Measurements from ENCODE around the gene DIP2C. TPM values are rescaled to one million over a fixed set of nuclear protein-coding genes. Genes with fewer than 3 reads are reported as not detected.

Gene DIP2C
- total RNA-seq, 1 experiment from 2014 or later, result 11.0 TPM

GRCh38 chr10:614139-614711, 75.2 kb downstream of the DIP2C start:
- H3K4me1 Mint-ChIP-seq, result peaks cover 62% of the 10 kb centered on the region
- CTCF ChIA-PET, result no interaction called here
- POLR2A ChIA-PET, result no interaction called here
- DNase-seq (ENCODE audit: low spot score) (no peak), ATAC-seq (no peak)
- H3K27ac Mint-ChIP-seq, result peak overlapping the region; percentile 79
- no peaks in the 10 kb centered on the region for H3K27me3 Mint-ChIP-seq (ENCODE audit: low read depth)
- no peak for TF ChIP-seq GRHL2 (CRISPR knock-in tag; IDR thresholded peaks at IDR 0.05; ENCODE audit: insufficient replicate concordance, severe bottlenecking)
- no peak for TF ChIP-seq ZNF317 (CRISPR knock-in tag; IDR thresholded peaks at IDR 0.05; ENCODE audit: borderline replicate concordance, low read depth)
- no peak for TF ChIP-seq IRF2 (CRISPR knock-in tag; IDR thresholded peaks at IDR 0.05; ENCODE audit: borderline replicate concordance, low read depth)
- TF ChIP-seq RELA (CRISPR knock-in tag; IDR thresholded peaks at IDR 0.05; ENCODE audit: borderline replicate concordance), result no peak
- no peaks in the 10 kb centered on the region for H3K9me3 Mint-ChIP-seq
- no peaks in the 10 kb centered on the region for H3K36me3 Mint-ChIP-seq
- H3K4me3 Mint-ChIP-seq, result no peak overlapping the region

GRCh38 chr10:613271-614138, 76.0 kb downstream of the DIP2C start:
- ATAC-seq (peak; percentile 9; the same call in 1 of the 2 replicates), DNase-seq (ENCODE audit: low spot score) (no peak)
- peak overlapping the region; percentile 79 for H3K27ac Mint-ChIP-seq
- ChIA-PET POLR2A (no interaction called here), CTCF (no interaction called here)
- no peaks in the 10 kb centered on the region for H3K9me3 Mint-ChIP-seq
- no peaks in the 10 kb centered on the region for H3K36me3 Mint-ChIP-seq
- TF ChIP-seq OVOL2 (CRISPR knock-in tag; IDR thresholded peaks at IDR 0.05; ENCODE audit: borderline replicate concordance) (no peak), CREB1 (CRISPR knock-in tag; IDR thresholded peaks at IDR 0.05) (no peak), E2F5 (CRISPR knock-in tag; IDR thresholded peaks at IDR 0.05) (no peak), ZNF263 (CRISPR knock-in tag; IDR thresholded peaks at IDR 0.05; ENCODE audit: low read depth) (no peak), ZNF219 (CRISPR knock-in tag; IDR thresholded peaks at IDR 0.05; ENCODE audit: borderline replicate concordance) (no peak), NFATC4 (CRISPR knock-in tag; IDR thresholded peaks at IDR 0.05) (no peak), CDX4 (CRISPR knock-in tag; IDR thresholded peaks at IDR 0.05; ENCODE audit: borderline replicate concordance) (no peak), KAT7 (CRISPR knock-in tag; IDR thresholded peaks at IDR 0.05; ENCODE audit: borderline replicate concordance) (no peak), PRRX2 (CRISPR knock-in tag; IDR thresholded peaks at IDR 0.05) (no peak), ZMAT4 (CRISPR knock-in tag; IDR thresholded peaks at IDR 0.05) (no peak), HMGXB4 (CRISPR knock-in tag; IDR thresholded peaks at IDR 0.05) (no peak), ZNF138 (CRISPR knock-in tag; conservative IDR thresholded peaks at IDR 0.05) (no peak), MAX (CRISPR knock-in tag; IDR thresholded peaks at IDR 0.05) (no peak), ZBTB43 (CRISPR knock-in tag; IDR thresholded peaks at IDR 0.05) (no peak), ZNF317 (CRISPR knock-in tag; IDR thresholded peaks at IDR 0.05; ENCODE audit: borderline replicate concordance, low read depth) (no peak), STAT6 (CRISPR knock-in tag; conservative IDR thresholded peaks at IDR 0.05; ENCODE audit: low read depth) (no peak), TP53 (CRISPR knock-in tag; IDR thresholded peaks at IDR 0.05) (no peak)
- 0 out of 2 replicates have a peak overlapping the region, but pooled peaks have one; percentile 5 for H3K4me3 Mint-ChIP-seq
- no peaks in the 10 kb centered on the region for H3K27me3 Mint-ChIP-seq (ENCODE audit: low read depth)
- H3K4me1 Mint-ChIP-seq, result peaks cover 62% of the 10 kb centered on the region

All from WTC11 (cell line).